ENCODE measurements around the gene C15orf61.

C15orf61 gene

GRCh38 chr15:67547836-67548235, 26.9 kb downstream of the C15orf61 start:
- DNase-seq (ENCODE audit: extremely low read depth, insufficient read length) = no peak
- Histone ChIP-seq H3K4me3 (replicated peaks; ENCODE audit: low read depth, low read length) (no peak overlapping the region), H3K27me3 (replicated peaks; ENCODE audit: control insufficient read depth, insufficient read depth, low read length) (no peaks in the 10 kb centered on the region), H3K36me3 (ENCODE audit: control insufficient read depth, insufficient read depth, low read length) (peaks cover 4% of the 10 kb centered on the region)
- TF ChIP-seq CTCF (IDR thresholded peaks at IDR 0.05; ENCODE audit: insufficient read depth, low read length, poor library complexity, severe bottlenecking) = no peak

- no peaks in the 10 kb centered on the region for H3K27me3 ChIP-seq (replicated peaks; ENCODE audit: control insufficient read depth, insufficient read depth, low read length)
- H3K4me3 ChIP-seq (replicated peaks; ENCODE audit: low read depth, low read length) = no peak overlapping the region
- peaks cover 4% of the 10 kb centered on the region for H3K36me3 ChIP-seq (ENCODE audit: control insufficient read depth, insufficient read depth, low read length)
- DNase-seq (ENCODE audit: extremely low read depth, insufficient read length) = no peak
- no peak for TF ChIP-seq CTCF (IDR thresholded peaks at IDR 0.05; ENCODE audit: insufficient read depth, low read length, poor library complexity, severe bottlenecking)
These were observed 27.4 kb downstream of the C15orf61 start for GRCh38 chr15:67548236-67548852.

GRCh38 chr15:67548862-67549651, 28.1 kb downstream of the C15orf61 start:
- peaks cover 4% of the 10 kb centered on the region for H3K36me3 ChIP-seq (ENCODE audit: control insufficient read depth, insufficient read depth, low read length)
- TF ChIP-seq CTCF (IDR thresholded peaks at IDR 0.05; ENCODE audit: insufficient read depth, low read length, poor library complexity, severe bottlenecking) = no peak
- H3K27me3 ChIP-seq (replicated peaks; ENCODE audit: control insufficient read depth, insufficient read depth, low read length) = no peaks in the 10 kb centered on the region
- DNase-seq (ENCODE audit: extremely low read depth, insufficient read length) = no peak
- H3K4me3 ChIP-seq (replicated peaks; ENCODE audit: low read depth, low read length) = no peak overlapping the region

- no peak for TF ChIP-seq CTCF (IDR thresholded peaks at IDR 0.05; ENCODE audit: insufficient read depth, low read length, poor library complexity, severe bottlenecking)
- Histone ChIP-seq H3K36me3 (ENCODE audit: control insufficient read depth, insufficient read depth, low read length) (peaks cover 4% of the 10 kb centered on the region), H3K4me3 (replicated peaks; ENCODE audit: low read depth, low read length) (no peak overlapping the region), H3K27me3 (replicated peaks; ENCODE audit: control insufficient read depth, insufficient read depth, low read length) (no peaks in the 10 kb centered on the region)
- DNase-seq (ENCODE audit: extremely low read depth, insufficient read length) = no peak
These were observed 28.8 kb downstream of the C15orf61 start for GRCh38 chr15:67549736-67550135.

- no peak for TF ChIP-seq CTCF (IDR thresholded peaks at IDR 0.05; ENCODE audit: insufficient read depth, low read length, poor library complexity, severe bottlenecking)
- Histone ChIP-seq H3K27me3 (replicated peaks; ENCODE audit: control insufficient read depth, insufficient read depth, low read length) (no peaks in the 10 kb centered on the region), H3K4me3 (replicated peaks; ENCODE audit: low read depth, low read length) (no peak overlapping the region), H3K36me3 (ENCODE audit: control insufficient read depth, insufficient read depth, low read length) (peaks cover 6% of the 10 kb centered on the region)
- DNase-seq (ENCODE audit: extremely low read depth, insufficient read length) = no peak
These were observed 29.6 kb downstream of the C15orf61 start for GRCh38 chr15:67550522-67550921.

All from GM06990 (cell line).